Stimulated activated effector memory CD8-positive, alpha-beta T cell treated with anti-CD3 and anti-CD28 coated beads, Interleukin-12 subunit alpha, Interleukin-12 subunit beta, amount 100 ng/mL, for 72 hours (primary cell): ENCODE data around the gene TMEM38A.
A peak's percentile ranks its signal among the peaks of the same experiment; 100 is the strongest.
"Not testable (repeated sequence)": the region's sequence is repeated elsewhere in the genome, so short reads cannot be mapped to it uniquely, and the experiment has no call there.

Experiments
- ATAC-seq: fragments of 150-1000 bp; cut with Tn5 transposase; 2 replicates; pipeline ENCODE4 v1.10.0; 2021
- DNase-seq, 2 donors: peaks; one replicate each; pipeline ENCODE4 v3.0.0; 2021 to 2022; ENCODE audit warnings: low spot score in 2 of 2
- H3K27ac Mint-ChIP-seq: one replicate; pipeline ENCODE4 v1.8.0; 2022; ENCODE audit warnings: mild to moderate bottlenecking, mixed read lengths
- H3K36me3 Mint-ChIP-seq: one replicate; pipeline ENCODE4 v1.8.0; 2022; ENCODE audit warnings: mild to moderate bottlenecking, mixed read lengths
- H3K4me1 Mint-ChIP-seq: one replicate; pipeline ENCODE4 v1.8.0; 2022; ENCODE audit warnings: mixed read lengths
- H3K4me3 Mint-ChIP-seq: one replicate; pipeline ENCODE4 v1.8.0; 2022; ENCODE audit warnings: mild to moderate bottlenecking, mixed read lengths
- H3K9me3 Mint-ChIP-seq: one replicate; pipeline ENCODE4 v1.8.0; 2022; ENCODE audit warnings: mixed read lengths

The TMEM38A gene

DNA sequence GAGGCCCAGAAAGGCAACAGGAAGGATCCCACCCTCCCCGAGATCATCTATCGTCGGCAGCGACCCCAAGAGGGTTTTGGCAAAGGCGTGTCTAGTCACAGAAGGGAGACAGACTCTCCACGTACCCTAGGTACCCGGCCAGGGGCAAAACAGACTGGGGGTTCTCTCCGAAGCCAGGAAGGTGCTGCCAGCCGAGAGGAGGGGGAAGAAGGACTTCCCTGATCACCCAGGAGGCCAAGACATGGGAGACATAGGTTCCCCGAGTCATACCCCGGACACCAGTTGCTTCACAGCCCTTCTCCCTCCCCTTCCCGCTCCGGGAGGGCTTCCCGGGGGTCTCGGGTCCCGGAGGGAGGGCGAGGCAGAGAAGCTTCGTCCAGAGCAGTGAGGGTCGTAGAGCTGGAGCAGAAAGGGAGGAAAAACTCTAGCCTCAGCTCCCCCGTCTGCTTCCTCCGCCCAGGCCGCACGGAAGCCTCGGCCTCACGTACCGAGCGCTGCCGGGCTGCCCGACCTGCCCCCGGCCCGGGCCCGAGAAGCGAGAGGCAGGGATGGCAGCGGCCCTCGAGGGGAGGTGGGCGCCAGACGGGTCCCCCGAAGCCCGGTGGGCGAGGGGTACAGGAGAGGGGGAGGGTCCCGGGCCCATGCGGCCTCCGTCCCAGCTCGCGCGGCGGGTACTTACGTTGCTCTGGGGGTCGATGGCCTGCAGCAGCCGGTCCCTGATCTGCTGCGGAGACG lies 33.6 kb upstream of the TMEM38A start:
- peak overlapping the region; percentile 96 for H3K27ac Mint-ChIP-seq
- ATAC-seq (no peak), DNase-seq (peak; percentile 10 to 66)
- peak overlapping the region; percentile 95 for H3K4me3 Mint-ChIP-seq
- H3K36me3 Mint-ChIP-seq: peaks cover 78% of the 10 kb centered on the region
- H3K4me1 Mint-ChIP-seq: peaks cover 43% of the 10 kb centered on the region
- H3K9me3 Mint-ChIP-seq: no peaks in the 10 kb centered on the region

- Mint-ChIP-seq H3K9me3 (no peaks in the 10 kb centered on the region), H3K4me1 (peaks cover 38% of the 10 kb centered on the region)
- no peak for ATAC-seq
Measured at GRCh38 chr19:16627928-16628182, 33.1 kb upstream of the TMEM38A start.

GRCh38 chr19:16628183-16628983 lies 32.6 kb upstream of the TMEM38A start, which contains the start of gene MED26:
MED26 (minus strand) TSS chr19:16628204; CDS start chr19:16627943, 261 bp downstream.
- ATAC-seq (peak; percentile 95), DNase-seq (peak; percentile 95 to 98)
- peak within 1 kb of the TSS; percentile 96 for H3K27ac Mint-ChIP-seq
- no peaks in the 10 kb centered on the region for H3K9me3 Mint-ChIP-seq
- peaks cover 86% of the 10 kb centered on the region for H3K36me3 Mint-ChIP-seq
- H3K4me3 Mint-ChIP-seq: peak within 1 kb of the TSS; percentile 95
- H3K4me1 Mint-ChIP-seq: peaks cover 33% of the 10 kb centered on the region

More at GRCh38 chr19:16627928-16628182, 33.1 kb upstream of the TMEM38A start:
- DNase-seq: peak in 1 of 2 donors; percentile 9
- Mint-ChIP-seq H3K27ac (peak overlapping the region; percentile 96), H3K4me3 (peak overlapping the region; percentile 95), H3K36me3 (peaks cover 83% of the 10 kb centered on the region)

GRCh38 chr19:16628984-16629691 lies 31.8 kb upstream of the TMEM38A start:
- H3K4me1 Mint-ChIP-seq: peaks cover 28% of the 10 kb centered on the region
- peak overlapping the region; percentile 96 for H3K27ac Mint-ChIP-seq
- no peaks in the 10 kb centered on the region for H3K9me3 Mint-ChIP-seq
- peak overlapping the region; percentile 95 for H3K4me3 Mint-ChIP-seq
- peaks cover 86% of the 10 kb centered on the region for H3K36me3 Mint-ChIP-seq
- ATAC-seq (peak; percentile 2), DNase-seq (no peak)

DNA sequence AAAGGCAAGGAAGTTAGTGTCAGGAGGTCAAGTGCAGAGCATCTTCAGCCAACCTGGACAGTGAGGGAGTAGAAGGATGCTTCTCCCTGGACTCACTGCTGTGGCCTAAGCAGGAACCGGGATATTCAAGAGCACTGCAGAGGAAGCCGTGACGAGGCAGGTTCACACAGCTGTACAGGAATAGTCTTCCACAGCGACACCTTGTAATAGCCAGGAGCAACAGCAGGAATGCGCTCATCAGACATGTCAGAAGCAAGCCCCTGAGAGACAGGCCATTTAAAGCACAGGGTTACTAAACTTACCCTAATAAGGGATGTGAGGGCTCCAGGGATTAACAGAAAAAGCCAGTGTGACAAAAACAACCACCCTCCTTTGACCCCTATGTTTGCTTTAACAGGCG lies 29.5 kb upstream of the TMEM38A start:
- Mint-ChIP-seq H3K4me3 (no peak overlapping the region), H3K36me3 (peaks cover 89% of the 10 kb centered on the region), H3K4me1 (peaks cover 14% of the 10 kb centered on the region), H3K9me3 (no peaks in the 10 kb centered on the region), H3K27ac (peak overlapping the region; percentile 43)
- ATAC-seq (no peak), DNase-seq (no peak)

GRCh38 chr19:16637535-16637934 lies 23.4 kb upstream of the TMEM38A start:
- no peak for ATAC-seq
- DNase-seq: no peak
- Mint-ChIP-seq H3K27ac (peak overlapping the region; percentile 60), H3K4me1 (peaks cover 15% of the 10 kb centered on the region), H3K4me3 (no peak overlapping the region), H3K36me3 (peaks cover 94% of the 10 kb centered on the region), H3K9me3 (no peaks in the 10 kb centered on the region)

DNA sequence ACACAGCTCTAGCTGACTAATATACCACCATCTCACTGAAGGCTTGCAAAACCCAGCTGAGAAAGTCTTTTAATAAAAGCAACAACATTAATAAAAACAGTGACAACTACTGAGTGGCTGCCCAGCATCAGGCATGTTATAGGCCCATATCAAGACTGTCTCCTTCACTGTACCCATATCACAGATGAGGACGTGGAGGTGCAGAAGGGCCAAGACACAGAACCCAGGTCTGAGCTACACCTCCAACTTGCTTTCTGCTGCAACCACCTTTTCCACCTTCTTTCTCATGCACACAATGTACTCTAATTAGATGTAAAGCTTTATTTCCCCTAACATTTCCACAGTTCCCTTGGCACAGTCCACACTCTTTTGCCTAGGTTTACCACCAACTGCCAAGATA lies 22.3 kb upstream of the TMEM38A start:
- peaks cover 94% of the 10 kb centered on the region for H3K36me3 Mint-ChIP-seq
- DNase-seq (no peak), ATAC-seq (no peak)
- no peak overlapping the region for H3K27ac Mint-ChIP-seq
- H3K9me3 Mint-ChIP-seq: no peaks in the 10 kb centered on the region
- no peak overlapping the region for H3K4me3 Mint-ChIP-seq
- peaks cover 15% of the 10 kb centered on the region for H3K4me1 Mint-ChIP-seq

DNA sequence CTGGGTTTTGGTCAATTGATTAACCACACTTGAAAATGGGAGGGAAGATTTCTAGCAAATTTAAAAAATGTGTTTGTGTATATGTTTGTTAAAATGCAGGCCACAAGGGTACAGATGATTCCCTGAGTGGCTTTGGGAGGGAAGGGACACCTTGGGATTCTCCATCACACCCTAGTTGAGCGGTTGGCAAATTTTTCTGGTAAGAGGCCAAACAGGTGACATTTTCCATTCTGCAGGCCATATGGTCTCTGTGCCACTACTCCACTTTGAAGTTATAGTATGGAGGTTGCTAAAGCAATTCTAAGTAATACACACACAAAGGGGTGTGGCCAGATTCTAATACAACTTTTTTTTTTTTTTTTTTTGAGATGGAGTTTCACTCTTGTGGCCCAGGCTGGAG lies 20.0 kb upstream of the TMEM38A start:
- Mint-ChIP-seq H3K4me3 (no peak overlapping the region), H3K36me3 (peaks cover 94% of the 10 kb centered on the region), H3K4me1 (peaks cover 20% of the 10 kb centered on the region), H3K27ac (no peak overlapping the region), H3K9me3 (no peaks in the 10 kb centered on the region)
- DNase-seq: no peak
- ATAC-seq: no peak

DNA sequence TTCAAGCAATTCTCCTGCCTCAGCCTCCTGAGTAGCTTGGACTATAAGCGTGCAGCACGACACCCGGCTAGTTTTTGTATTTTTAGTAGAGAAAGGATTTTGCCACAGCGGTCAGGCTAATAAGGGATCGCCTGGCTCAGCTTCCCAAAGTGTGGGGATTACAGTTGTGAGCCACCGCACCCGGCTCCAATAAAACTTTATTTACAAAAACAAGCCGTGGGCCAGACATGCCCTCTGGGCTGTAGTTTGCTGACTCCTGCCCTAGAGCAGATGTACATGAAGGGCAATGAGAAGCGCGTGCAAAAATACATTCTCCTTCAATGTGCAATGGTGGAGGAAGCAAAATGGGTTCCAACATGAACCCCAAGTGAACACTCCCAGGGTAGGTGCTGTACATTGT lies 19.2 kb upstream of the TMEM38A start:
- Mint-ChIP-seq H3K4me1 (peaks cover 20% of the 10 kb centered on the region), H3K9me3 (no peaks in the 10 kb centered on the region), H3K27ac (no peak overlapping the region), H3K36me3 (peaks cover 94% of the 10 kb centered on the region), H3K4me3 (no peak overlapping the region)
- DNase-seq (no peak), ATAC-seq (no peak)

DNA sequence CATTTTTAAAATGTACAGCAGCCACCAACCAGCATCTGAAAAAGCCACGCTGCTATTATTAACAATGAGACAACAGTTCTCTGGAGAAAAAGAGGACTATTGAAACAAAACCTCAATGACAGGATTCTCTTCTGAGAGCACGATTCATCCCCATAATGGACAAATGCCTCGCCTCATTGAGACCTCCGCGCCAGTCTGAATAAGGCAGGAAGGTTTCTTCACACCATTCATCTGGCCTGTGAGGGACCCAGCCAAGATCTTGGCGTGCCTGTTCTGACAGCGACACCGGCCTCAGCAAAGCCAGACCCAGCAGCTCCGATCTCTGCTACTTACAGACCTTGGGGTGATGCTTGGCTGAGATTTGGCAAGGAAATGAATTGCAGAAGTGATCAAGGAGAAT lies 15.8 kb upstream of the TMEM38A start:
- H3K9me3 Mint-ChIP-seq: no peaks in the 10 kb centered on the region
- H3K4me3 Mint-ChIP-seq: no peak overlapping the region
- ATAC-seq (no peak), DNase-seq (no peak)
- peaks cover 20% of the 10 kb centered on the region for H3K4me1 Mint-ChIP-seq
- H3K27ac Mint-ChIP-seq: no peak overlapping the region
- peaks cover 99% of the 10 kb centered on the region for H3K36me3 Mint-ChIP-seq

- Mint-ChIP-seq H3K9me3 (no peaks in the 10 kb centered on the region), H3K27ac (peak overlapping the region; percentile 9), H3K36me3 (peaks cover 99% of the 10 kb centered on the region), H3K4me1 (peaks cover 22% of the 10 kb centered on the region), H3K4me3 (no peak overlapping the region)
- DNase-seq (no peak), ATAC-seq (no peak)
Measured at GRCh38 chr19:16649734-16650133, 11.2 kb upstream of the TMEM38A start.

- Mint-ChIP-seq H3K4me3 (no peak overlapping the region), H3K27ac (no peak overlapping the region), H3K4me1 (peaks cover 21% of the 10 kb centered on the region), H3K36me3 (peaks cover 99% of the 10 kb centered on the region), H3K9me3 (no peaks in the 10 kb centered on the region)
- DNase-seq (no peak), ATAC-seq (no peak)
Measured at GRCh38 chr19:16650821-16651220, 10.1 kb upstream of the TMEM38A start.

GRCh38 chr19:16651421-16652188 lies 9.3 kb upstream of the TMEM38A start:
- peak overlapping the region; percentile 77 for H3K27ac Mint-ChIP-seq
- ATAC-seq, DNase-seq, H3K4me3 Mint-ChIP-seq, H3K9me3 Mint-ChIP-seq: not testable (repeated sequence)
- peaks cover 21% of the 10 kb centered on the region for H3K4me1 Mint-ChIP-seq
- peaks cover 99% of the 10 kb centered on the region for H3K36me3 Mint-ChIP-seq

DNA sequence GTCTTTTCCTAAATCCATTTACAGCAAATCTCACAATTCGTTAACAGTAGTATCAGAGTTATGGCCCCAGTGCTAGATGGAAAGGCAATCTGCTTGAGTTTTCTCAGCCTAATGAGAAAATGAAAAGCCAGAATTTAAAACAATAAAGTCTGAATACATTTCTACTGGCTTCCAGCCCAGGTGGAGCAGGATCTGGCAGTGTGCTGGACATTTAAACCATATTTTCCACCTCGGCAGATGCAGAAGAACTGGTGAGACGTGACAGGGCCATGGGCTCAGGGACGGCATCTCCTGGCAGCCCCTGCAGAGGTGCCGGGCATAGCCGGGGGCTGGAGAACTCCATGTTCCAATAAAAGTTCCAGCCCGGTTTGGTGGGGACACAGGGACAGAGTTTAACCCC lies 8.1 kb upstream of the TMEM38A start:
- H3K4me1 Mint-ChIP-seq: peaks cover 29% of the 10 kb centered on the region
- no peak overlapping the region for H3K4me3 Mint-ChIP-seq
- no peak for ATAC-seq
- H3K36me3 Mint-ChIP-seq: peaks cover 99% of the 10 kb centered on the region
- H3K27ac Mint-ChIP-seq: no peak overlapping the region
- DNase-seq: no peak
- no peaks in the 10 kb centered on the region for H3K9me3 Mint-ChIP-seq

DNA sequence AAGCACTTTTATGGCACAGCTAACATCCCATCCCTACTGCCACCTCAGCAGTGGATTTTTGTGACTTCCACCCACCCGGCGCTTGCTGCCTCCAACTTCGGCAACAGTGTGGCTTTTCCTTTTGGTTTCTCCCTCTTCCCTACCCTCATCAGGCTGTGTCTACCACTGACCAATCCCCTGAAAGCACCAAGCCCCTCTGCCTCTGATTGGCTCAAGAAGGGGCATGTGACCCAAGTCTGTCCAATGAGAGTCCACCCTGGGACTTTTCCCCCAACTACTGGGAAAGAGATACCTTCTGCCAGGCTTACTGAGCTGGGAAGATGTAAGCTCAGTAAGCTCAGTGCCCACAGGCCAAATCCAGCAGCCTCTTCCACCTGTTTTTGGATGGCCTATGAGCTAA lies 6.8 kb upstream of the TMEM38A start:
- Mint-ChIP-seq H3K4me1 (peaks cover 42% of the 10 kb centered on the region), H3K36me3 (peaks cover 100% of the 10 kb centered on the region), H3K9me3 (no peaks in the 10 kb centered on the region), H3K27ac (no peak overlapping the region), H3K4me3 (no peak overlapping the region)
- ATAC-seq: no peak
- no peak for DNase-seq
